NCI-H345 (cell line): ENCODE measurements around the gene DNAJC22.
A peak's percentile ranks its signal among the peaks of the same experiment; 100 is the strongest.

Experiments
- DNase-seq: peaks from one replicate; lab custom pipeline; 2025; lab: John Stamatoyannopoulos, UW

Gene DNAJC22

DNA sequence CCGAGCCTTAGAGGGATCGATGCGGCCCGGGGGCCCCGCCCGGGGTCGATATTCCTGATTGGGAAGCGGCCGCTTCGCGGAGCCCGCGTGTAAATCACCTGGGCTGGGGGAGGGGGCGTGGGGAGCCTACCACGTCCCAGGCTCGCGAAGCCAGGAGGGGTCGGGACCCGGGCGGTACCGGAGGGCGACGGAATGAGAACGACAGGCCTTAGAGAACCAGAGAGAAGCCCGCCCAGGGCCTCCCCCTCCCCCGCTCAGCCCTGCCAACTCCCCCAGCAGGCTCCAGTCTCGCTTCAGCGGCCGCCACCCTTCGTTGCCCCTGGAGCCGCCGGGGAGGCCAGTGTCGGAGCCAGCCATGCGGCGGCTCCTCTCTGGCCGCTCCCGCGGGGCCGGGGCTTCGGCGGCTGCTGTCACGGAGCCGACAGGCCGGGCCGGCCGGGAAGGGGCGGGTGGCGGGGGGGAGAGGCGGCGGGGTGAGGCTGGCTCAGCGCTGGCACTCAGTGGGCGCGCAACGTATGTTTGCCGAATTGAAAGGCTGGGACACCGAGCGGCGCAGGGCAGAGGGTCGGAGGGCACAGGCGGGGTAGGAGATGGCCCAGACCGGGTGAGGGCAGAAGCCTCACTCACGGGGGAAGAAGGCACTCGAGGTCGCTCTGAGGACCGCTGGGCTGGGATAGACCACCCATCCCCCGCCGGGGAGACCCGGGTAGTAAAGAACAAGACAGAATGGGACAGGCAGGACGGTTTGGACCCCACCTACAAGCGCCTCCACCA, 1.4 kb upstream of the DNAJC22 start:
- DNase-seq: no peak

- no peak for DNase-seq
Measured at GRCh38 chr12:49345825-49346658, 646 bp upstream of the DNAJC22 start.

- peak; percentile 33 for DNase-seq
Measured at GRCh38 chr12:49347311-49348193, 864 bp downstream of the DNAJC22 start.

- no peak for DNase-seq
Measured at GRCh38 chr12:49348781-49349180, 2.1 kb downstream of the DNAJC22 start.

- no peak for DNase-seq
Measured at GRCh38 chr12:49349266-49349665, 2.6 kb downstream of the DNAJC22 start.

DNA sequence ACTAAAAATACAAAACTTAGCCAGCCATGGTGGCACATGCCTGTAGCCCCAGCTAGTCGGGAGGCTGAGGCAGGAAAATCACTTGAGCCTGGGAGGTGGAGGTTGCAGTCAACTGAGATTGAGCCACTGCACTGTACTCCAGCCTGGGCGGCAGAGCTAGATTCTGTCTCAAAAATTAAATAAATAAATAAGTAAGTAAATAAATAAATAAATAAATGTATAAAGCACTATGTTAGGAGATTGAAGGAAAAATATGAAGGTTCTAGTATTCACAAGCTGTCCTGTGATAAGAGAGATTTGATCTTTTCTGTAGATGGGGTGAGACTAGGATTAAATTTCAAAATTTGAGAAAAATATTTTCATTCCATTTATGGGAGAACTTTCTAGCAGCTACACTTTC, 5.7 kb downstream of the DNAJC22 start:
- DNase-seq: no peak

- DNase-seq: no peak
Measured at GRCh38 chr12:49355913-49356312, 9.2 kb downstream of the DNAJC22 start.

- no peak for DNase-seq
Measured at GRCh38 chr12:49357103-49357678, 10.5 kb downstream of the DNAJC22 start.

- DNase-seq: peak; percentile 21
Measured at GRCh38 chr12:49358483-49359141, 11.9 kb downstream of the DNAJC22 start.

DNA sequence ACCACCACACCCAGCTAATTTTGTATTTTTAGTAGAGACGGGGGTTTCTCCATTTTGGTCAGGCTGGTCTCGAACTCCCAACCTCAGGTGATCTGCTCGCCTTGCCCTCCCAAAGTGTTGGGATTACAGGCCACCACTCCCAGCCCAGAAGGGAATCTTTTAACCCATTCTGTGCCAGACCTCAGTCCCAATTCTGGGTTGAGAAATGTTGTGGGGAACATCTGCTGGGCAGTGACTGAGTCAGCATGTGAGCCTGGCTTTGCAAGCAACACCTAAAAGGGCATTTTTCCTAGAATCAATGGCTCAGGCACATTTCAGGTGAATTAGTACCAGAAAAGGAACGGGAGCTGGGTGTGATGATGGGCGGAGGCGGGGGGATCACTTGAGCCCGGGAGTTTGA, 13.0 kb downstream of the DNAJC22 start:
- DNase-seq: no peak

GRCh38 chr12:49362077-49362476, 15.4 kb downstream of the DNAJC22 start:
- no peak for DNase-seq

- no peak for DNase-seq
Measured at GRCh38 chr12:49364989-49365388, 18.3 kb downstream of the DNAJC22 start.

- DNase-seq: no peak
Measured at GRCh38 chr12:49365542-49365941, 18.9 kb downstream of the DNAJC22 start.

GRCh38 chr12:49366096-49366651, 19.5 kb downstream of the DNAJC22 start:
- DNase-seq: no peak

GRCh38 chr12:49366652-49367380, 20.1 kb downstream of the DNAJC22 start:
- peak; percentile 80 for DNase-seq

- DNase-seq: no peak
Measured at GRCh38 chr12:49367381-49368239, 20.9 kb downstream of the DNAJC22 start, which contains the start of gene SPATS2. SPATS2 (plus strand) TSS chr12:49367462; CDS start chr12:49461013, 93,551 bp downstream.

DNA sequence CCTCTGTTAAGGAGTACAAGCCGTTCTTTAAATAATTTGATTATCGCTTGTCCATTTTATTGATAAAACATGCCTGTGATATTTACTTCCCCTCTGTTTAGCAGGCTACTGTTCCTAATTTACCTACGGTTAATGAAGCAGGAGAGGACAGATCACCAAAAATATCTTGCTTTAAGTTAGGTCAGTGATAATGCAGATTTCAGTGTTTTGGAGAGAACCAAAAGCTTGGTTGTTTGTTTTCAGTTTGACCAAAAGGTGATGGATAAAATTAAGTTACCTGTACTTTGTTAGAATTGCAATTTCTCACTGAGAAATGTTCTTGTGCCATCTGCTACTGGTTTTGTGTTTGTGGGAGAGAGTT, 21.5 kb downstream of the DNAJC22 start:
- DNase-seq: no peak

- DNase-seq: no peak
Measured at GRCh38 chr12:49369411-49370145, 22.9 kb downstream of the DNAJC22 start.

GRCh38 chr12:49370539-49370938, 23.9 kb downstream of the DNAJC22 start:
- no peak for DNase-seq
